Stimulated activated CD4-positive, alpha-beta T cell treated with anti-CD3 and anti-CD28 coated beads, TNF-alpha, amount 100 ng/mL, for 1 hour (primary cell): ENCODE measurements around the gene RABEP1.

Experiments used
- DNase-seq, 3 donors: peaks; one replicate each; pipeline ENCODE4 v3.0.0-alpha.2; 2020; ENCODE audit warnings: low read depth in 3 of 3, low spot score in 1 of 3

The RABEP1 gene

DNA sequence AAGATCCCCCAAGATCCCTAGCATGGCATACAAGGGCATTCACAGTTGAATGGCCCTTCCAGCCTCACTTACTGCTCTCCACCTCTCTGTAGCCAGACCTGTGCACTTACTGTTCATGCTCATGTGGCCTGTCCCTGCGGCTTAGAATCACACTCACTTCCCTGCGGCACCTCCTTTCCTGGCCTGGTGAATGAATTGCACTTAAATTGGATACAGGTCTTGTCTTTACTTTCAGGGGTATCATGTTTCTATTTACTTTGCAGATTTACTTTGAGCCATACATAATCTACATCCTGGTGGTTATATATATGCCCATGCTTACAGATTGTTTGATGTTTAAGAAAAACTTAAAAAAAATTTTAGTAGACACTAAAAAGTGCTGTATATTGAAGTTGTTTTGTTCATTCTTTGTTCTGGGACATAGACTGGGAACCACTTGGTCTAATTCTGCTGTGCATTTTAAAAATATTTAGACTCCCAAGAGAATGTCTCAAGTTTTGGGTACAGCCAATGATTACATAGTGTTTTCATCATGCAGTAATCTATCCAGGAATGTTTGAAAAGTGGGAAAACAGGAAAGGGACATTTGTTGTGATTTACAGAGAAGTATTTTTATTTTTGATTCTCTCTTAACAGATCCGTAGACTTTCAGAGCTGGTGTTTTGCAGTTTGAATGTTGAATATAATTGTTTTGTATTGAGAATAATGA lies 73.5 kb downstream of the RABEP1 start:
- DNase-seq = no peak

DNA sequence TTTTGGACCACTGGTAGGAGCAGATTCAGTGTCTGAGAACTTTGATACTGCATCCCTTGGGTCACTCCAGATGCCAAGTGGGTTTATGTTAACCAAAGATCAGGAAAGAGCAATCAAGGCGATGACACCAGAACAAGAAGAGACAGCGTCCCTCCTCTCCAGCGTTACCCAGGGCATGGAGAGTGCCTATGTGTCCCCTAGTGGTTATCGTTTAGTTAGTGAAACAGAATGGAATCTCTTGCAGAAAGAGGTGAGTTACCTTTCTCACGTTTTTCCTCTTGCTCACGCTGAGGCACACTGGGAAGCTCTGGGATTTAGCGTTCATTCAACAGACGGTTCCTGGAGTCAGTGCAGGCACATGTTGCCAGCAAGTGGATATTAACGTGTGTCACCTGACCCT lies 79.3 kb downstream of the RABEP1 start:
- no peak for DNase-seq

DNA sequence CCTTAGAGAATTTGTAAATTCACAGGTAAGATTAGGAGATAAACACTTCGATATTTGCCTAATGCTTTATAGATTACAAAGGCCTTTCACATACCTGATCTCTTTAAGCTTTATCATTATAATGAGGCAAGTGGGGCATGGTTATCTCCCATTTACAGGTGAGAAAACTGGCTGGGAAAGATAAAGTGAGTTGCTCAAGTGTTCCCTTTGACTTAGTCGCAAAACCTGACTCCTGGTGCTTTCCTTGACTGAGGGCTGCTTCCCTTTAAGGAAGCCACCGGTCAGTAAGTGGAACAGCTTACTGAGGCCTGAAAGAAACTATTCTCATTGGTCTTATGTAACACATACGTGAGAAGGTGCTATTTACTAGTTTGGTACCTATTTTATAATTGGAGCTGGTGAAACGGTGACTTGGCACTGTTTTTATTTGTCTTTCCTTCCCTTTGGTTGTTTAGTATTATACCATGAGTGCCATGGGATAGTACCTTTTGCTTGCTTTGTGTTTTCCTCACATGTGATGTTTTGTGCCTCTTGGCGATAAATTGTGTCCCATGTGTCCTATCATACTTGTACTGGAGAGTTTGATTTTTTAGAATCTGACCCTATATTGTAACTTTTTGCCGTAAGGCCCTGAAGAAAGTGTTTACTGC lies 80.2 kb downstream of the RABEP1 start:
- DNase-seq = no peak

DNA sequence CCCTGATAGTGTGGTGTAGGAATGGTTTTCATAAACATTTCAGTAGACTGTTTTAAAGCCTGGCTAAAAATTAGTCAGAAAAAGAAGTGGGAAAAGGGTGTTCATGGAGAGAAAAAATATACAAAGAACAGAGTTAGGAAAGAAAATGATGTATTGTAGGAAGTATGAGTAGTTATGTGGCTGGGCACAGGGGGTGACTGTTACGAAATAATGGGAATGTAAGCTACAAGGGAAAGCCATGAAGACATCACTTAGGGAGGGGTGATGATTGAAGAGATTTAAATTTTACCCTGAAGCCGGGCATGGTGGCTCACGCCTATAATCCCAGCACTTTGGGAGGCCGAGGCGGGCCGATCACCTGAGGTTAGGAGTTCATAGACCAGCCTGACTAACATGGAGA lies 82.1 kb downstream of the RABEP1 start:
- no peak for DNase-seq

DNA sequence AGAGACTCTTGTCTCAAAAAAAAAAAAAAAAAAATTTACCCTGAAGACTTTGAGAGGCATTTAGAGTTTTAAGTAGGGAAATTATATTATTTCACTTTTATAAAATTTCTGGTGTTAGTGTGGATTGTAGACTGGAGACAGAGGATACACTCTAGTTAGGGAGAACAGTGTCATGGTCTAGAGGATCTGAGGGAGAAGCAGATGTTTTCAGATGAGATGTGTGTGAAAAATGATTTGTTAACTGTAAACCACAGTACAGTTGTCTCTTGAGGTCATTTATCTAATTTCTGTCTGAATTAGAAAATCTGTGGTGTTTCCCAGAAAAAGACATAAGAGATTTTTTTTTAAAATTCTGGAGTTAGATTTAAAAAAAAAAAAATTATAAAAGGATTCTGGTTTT lies 82.6 kb downstream of the RABEP1 start:
- no peak for DNase-seq

DNA sequence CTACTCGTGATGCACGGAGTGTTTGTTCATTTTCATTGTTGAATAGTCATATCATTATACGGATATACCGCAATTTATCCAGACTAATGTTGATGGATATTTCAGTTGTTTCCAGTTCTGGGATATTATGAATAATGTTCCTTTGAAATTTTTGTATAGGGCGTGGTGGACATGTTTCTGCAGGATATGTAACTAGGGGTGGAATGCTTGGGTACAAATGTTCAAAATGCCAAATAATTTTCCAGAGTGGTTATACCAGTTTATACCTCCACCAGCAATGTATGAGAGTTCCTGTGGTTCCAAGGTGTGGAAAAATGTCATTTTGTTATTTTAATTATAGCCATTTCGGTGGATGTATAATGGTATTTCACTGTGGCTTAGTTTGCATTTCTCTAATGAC lies 83.7 kb downstream of the RABEP1 start:
- DNase-seq = no peak

DNA sequence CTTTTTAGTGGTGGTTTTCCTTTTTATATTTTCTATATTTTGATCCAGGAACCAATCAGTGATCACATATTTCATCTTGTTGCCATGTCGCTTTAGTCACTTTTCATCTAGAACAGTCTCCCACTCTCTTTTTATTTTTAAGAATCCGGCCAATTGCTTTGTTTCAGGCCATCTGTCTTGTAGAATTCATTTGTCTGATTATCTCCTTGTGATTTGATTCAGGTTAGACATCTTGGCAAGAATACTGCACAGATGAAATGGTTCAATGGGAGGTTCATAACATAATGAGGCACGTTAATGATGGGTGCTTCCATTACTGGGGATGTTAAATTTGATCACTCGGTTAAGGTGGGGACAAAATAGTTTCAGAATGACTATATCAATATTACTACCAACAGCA lies 88.3 kb downstream of the RABEP1 start:
- no peak for DNase-seq

DNA sequence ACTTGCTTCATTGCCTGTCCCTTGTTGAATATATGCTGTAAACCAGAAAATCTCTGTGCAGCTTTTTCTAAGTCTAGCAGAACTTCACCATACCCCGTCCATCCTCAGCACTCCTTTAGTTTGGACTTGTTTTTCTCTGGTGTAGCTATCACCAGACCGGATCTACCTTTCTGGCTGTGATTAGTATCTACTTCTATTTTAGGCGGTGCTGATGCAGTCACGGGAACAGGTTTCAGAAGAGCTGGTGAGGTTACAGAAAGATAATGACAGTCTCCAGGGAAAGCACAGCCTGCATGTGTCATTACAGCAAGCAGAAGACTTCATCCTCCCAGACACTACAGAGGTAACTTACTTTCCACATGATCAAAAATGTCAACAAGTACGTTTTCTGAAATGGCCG lies 91.0 kb downstream of the RABEP1 start:
- DNase-seq = no peak

DNA sequence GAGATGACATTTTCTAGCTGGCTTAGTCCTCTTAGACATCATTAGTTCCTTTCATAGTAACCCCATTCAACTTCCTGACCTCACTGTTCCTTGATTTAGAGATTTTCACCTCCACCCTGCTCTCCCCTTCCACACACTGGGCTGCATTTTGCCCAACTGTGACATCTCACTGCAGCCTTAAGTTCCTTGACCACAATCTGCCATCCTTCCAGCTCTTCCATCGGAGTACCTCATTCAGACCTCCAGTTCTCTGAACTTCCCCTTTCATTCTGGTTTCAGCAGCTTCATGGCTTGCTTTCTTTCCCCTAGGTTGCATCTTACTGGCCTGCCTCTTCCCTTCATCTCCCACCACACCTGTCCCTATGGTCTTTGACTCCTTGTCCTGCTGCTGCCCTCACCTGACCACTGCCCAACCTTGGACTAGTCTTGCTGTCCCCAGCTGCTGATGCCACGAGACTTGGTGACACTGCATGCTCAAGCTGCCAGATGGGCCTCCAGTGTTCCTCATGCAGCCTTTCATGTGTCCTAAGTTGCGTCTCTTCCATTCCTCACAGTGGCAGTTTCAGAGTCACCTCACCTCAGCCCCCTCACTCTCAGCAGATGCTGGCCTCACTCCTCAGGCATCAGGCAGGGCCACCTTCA lies 96.6 kb downstream of the RABEP1 start:
- DNase-seq = no peak

DNA sequence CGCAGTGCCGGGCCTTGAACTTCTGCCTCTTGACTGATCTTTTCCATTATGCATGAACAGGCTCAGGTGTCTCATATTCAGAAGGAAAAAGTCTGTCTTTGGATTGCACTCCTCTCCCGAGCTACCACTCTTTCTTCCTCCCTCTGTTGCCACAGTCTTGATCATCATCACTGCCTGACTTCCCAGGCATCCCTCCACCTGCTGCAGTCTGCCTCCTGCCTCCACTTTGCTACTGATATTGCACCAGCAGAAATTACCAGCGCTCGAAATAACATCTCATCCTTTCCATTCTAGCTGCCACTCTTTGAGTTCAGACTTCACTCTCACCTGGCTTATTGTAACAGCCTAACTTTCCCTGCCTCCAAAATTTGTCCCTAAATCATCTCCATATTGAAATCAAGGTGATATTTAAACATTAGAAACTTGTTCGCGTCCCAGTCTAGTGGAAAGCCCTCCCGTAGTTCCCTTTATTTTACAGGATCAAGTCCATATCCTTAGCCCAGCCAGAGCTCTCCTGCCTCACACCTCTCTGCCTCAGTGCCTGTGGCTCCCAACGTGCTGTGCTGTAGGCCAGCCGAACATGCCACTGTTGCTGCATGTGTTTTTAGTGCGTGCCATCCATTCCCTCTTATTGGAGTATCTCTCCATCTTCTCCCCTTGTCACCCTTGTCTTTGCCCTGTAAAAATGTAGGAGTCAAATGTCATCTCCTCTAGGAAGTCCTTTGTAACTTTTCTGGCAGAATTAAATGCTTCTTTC lies 97.4 kb downstream of the RABEP1 start:
- no peak for DNase-seq

DNA sequence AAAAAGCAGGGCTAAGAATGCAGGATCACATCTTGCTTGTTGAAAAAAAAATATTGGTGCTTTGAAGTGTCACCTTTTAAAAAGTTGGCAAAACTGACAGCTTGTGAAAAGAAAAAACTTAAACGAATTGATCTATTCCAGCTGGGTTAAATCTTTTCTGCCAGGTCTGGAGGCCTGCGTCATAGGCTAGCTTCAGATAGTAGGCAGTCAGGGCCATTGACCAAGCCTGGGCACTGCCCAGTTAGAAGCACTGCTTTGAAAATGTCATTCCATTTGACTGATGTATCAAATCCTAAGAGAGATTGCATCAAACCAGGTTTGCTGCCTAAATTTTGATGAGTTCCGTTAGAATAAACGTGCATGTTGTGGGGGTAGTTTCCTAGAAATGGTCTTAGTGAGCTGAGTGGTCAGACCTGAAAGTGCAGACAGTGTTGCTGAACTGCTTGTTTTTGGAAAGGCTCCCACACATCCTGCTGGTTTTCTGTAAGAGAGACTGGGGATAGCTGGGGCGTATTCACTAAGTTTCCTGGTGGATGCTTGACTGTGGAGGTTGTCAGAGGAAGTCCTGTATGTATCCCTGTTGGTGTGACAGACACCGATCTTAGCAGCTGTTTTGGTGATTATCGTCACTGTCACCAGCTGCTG lies 98.5 kb downstream of the RABEP1 start:
- no peak for DNase-seq

DNA sequence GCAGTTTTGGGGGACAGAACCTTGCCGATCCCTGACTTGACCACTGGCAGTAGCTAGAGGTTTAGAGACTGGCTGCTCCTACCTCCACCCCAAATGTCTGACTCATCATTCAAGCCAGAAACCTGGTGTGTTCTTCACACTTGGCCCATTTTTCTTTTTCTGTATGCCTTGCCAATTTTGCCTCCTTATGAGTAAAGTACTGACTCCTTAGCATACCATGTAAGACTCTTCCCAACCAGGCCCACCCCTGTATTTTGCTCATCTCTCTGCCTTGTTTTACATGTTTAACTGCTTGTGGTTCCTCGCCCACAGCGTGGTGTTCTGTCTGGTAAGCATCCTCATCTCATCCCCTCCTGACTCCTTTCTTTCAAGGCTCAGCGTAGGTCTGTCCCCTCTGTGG lies 99.5 kb downstream of the RABEP1 start:
- DNase-seq = no peak

DNA sequence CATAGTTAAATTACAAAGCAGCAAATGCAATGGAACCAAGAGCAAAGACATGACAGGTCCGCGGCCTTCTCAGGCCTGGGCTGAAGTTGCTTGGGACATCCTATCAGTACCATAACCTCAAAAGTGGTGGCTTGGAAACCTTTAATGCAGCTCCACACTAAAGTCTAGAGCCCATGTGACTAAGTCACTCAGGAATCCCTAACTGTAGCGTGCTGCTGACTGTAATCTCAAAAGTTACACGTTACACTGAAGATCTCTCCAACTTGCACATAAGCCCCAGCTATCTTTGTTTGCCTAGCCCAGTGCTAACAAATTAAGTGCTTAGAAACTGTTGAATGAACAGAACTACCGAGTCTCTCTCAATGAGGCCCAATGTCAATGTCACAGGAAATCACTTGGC lies 109.6 kb downstream of the RABEP1 start:
- DNase-seq = no peak

DNA sequence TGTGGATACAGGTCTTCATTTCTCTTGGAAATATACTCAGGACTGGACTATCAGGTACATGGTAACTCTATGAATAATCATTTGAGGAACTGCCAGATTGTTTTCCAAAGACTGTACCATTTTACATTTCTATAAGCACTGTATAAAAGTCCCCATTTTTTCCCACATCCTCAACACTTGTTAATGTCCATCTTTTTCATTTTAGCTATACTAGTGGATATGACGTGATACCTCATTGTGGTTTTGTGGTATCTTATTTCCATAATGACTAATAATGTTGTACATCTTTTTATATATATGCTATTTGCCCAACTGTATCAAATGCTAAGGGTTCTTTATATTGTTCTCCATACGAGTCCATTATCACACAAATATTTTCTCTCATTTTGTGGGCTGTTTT lies 114.5 kb downstream of the RABEP1 start:
- DNase-seq = no peak

DNA sequence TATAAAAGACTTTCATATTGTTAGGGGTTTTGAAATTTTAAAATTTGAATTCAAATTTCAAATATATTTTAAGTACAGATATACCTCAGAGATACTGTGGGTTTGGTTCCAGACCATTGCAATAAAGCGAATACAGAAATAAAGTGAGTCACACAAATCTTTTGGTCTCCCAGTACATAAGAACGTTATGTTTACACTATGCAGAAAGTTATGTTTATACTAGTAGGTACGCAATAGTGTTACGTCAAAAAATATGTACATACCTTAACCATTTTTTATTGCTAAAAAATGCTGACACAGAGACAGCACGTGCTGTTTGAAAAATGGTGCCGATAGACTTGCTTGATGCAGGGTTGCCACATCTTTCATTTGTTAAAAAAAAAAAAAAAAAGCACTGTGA lies 117.7 kb downstream of the RABEP1 start:
- DNase-seq = no peak

DNA sequence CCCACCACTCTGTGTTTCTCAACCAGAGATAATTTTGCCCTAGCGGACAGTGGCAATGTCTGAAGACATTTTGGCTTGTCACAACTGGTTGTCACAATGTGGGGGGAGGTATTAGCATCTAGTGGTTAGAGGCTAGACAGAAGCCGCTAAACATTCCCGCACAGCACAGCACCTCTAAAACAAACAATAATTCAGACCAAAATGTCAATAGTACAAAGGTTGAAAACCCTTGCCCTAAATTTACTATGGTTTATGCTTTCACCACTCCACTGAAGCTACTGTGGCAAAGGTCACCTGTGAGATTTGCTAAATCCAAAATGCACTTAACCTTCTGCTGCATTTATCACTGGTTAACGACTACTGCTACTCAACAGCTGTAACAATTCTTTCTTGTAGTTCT lies 123.3 kb downstream of the RABEP1 start:
- no peak for DNase-seq

DNA sequence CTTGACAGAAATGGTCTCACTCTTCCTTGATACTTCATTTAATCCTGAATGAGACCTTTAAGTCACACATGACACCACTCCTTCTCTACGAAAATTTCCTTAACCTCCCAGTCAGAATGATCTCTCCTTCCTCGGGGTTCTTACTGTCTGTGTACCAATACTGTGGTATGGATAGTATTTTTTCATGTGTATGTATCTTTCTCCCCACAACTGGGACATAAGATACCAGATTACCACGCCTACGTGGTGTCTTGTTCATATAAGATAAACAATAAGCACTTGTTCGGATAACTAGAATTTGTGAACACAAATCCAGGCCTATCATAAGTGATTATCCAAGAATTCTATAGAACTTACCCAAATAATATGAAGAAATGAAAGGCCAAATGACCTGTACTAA lies 126.1 kb downstream of the RABEP1 start:
- DNase-seq = no peak

DNA sequence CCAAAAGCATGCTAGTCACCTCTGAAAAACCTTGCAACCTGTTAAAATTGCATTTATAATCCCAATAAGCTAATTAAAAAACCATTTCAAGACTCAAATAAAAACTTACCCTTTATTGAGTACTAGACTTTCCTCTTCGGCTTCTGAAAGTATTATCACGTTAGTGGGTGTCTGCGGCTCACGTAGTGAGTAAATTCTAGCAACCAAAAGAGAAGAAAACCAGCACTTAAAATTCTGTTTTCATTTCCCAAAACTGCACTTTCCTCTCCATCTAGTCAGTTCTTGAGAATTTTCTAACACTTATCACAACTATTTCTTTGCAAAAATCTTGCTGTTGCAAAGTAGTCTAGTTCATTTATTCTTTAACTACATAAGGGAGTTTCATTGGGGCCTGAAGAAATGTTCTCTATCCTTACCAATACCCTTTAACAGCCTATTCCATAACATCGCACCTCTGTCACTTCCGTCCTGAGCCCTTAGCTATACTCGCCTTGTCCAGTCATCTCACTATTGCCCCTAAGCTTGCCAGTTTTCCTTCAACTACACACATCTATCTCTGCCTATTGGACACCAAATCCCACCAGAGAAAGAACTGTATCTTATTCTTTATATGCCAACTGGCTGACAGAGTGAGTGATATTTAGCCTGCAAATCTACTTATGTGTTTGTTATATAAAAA lies 128.6 kb downstream of the RABEP1 start:
- no peak for DNase-seq

DNA sequence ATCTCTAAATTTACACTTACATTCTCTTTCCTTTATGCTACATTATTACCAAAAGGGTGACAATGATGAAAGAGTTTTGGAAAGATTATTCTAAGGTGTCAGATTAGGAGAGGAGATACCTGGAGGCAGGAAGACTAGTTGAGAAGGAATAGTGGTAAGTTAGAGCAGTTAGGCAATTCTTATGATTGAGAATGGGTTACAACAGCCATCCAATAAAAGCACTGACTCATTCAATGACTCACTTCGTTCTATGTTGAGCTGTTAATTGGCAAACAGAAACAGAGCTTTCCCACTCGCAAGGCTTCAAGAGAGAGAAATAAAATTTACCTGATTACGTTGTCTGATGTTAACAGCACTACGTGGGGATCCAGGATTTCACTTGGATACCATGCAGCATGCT lies 131.6 kb downstream of the RABEP1 start:
- DNase-seq = no peak

DNA sequence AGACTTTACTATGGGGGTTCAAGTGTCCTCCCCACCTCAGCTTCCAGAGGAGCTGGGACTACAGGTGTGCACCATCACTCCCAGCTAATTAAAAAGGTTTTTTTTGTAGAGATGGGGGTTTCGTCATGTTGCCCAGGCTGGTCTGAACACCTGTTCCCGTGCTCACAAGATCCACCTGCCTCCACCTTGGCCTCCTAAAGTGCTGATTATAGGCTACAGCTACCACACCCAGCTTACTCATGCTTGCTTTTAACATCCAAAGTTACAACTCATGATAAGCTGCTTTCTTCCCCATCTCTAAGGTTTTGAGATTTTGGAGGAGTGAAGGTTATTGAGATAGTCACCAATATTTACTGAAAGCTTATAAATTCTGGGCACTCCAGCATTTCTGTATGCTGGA lies 134.8 kb downstream of the RABEP1 start:
- no peak for DNase-seq

DNA sequence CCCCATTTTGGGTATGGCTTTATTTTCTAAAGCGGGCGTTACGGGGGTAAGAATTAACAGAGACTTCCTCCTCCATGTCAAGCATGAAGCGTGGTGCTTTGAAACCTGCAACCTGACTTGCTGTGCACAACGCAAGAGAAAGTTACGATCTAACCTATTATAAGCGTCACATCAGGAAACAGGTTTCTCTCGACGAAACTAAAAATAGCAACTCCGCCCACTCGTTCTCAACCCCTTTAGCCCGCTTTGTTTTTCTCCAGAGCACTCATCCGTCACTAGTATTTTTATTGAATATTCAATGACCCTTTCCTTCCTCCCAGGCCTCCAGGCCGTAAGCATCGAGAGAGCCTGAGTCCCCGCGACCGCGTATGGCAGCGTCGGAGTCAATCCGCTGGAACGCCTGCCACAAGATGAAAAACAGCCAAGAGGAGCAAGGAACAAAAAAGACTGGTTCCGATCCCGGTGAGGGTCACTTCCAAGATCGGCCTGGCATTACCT lies 136.8 kb downstream of the RABEP1 start:
- peak in 2 of 3 donors; percentile 11 to 33 for DNase-seq
